GM19240 (cell line): ENCODE results near the gene NANOS2.
A peak's percentile ranks its signal among the peaks of the same experiment; 100 is the strongest.
"Not testable (repeated sequence)": the region's sequence is repeated elsewhere in the genome, so short reads cannot be mapped to it uniquely, and the experiment has no call there.

ENCODE experiments used
- DNase-seq: peaks from one replicate; pipeline ENCODE4 v3.0.0; 2011; ENCODE audit warnings: low spot score; ENCODE audit not compliant: insufficient read length

Gene NANOS2

DNA sequence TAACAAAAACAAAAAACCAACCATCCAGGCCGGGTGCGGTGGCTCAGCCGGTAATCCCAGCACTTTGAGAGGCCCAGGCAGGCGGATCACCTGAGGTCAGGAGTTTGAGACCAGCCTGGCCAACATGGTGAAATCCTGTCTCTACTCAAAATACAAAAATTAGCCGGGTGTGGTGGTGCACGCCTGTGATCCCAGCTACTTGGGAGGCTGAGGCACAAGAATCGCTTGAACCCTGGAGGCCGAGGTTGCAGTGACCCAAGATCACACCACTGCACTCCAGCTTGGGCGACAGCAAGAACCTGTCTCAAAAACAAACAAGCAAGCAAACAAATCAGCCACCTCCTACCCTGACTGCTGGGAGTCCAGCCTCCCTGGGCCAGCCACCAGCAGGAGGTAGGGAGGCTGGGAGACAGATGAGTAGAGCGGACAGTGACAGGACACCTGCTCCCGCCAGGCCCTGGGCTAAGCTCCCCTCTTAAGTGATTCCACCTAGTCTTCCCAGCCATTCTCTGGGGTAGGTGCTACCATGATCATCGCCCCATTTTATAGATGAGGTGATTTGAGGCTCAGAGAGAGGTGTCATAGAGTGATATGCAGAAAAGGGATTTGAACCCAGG, 18.5 kb downstream of the NANOS2 start:
- DNase-seq, result not testable (repeated sequence)

DNA sequence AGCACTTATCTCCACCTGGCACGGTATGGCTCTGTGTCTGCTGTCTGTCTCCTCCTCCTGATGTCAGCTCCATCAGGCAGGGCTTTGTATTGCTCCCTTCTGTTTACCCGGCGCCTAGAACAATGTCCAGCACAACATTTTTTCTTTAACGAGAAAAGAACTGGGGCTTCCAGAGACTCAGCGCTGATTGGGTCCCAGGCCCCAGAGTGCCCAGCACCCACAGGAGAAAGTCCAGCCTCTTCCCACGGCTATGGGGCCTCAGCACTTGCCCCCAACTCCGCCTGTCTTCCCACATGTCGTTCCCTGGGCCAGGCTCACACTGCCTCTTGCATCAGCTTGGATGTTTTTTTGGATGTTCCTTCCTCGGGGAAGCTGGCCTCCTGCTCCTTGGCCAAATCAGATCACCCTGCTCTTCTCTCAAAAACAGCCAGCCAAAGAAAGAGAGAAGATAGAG, 19.0 kb downstream of the NANOS2 start:
- DNase-seq, result no peak

DNA sequence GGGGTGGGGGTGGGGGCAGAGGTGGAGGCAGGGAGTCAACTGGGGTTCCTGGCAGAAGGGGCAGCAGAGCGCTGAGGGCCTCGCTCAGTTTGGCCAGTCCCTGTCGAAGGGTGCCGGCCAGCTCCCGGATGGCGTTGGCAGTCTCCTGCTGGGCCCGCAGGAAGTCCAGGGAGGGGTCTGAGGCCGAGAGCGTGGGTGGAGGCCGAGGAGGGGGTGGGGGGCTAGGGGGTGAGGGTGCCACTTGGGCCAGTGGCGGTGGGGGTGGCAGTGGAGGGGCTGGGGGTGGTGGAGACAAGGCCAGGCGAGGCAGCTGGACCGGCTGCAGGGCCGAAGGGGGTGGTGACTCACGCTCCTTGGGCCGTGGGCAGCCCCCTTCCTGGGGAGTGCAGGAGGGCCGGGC, 23.7 kb downstream of the NANOS2 start:
- no peak for DNase-seq

DNA sequence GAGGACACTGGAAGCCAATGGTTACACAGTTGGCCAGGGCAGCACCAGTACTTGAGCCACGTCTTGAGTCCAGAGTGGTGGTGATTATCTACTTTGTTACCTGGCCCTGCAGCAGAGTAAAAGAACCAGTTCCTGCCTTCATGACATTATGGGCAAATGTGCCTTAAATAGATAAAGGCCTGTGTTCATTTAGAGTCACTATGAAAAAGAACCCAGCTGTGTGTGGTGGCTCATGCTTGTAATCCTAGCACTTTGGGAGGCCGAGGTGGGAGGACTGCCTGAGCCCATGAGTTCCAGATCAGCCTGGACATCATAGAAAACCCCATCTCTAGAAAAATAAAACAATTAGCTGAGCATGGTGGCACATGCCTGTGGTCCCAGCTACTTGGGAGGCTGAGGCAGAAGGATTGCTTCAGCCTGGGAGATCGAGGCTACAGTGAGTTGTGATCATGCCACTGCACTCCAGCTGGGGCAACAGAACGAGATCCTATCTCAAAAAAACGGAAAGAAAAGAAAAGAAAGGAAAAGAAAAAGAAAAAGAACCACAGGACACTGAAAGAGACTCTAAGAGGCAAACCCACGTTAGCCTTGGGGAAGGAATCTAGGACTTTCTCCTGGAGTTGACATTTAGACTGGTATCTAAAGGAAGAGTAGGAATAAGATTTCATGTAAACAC, 25.2 kb downstream of the NANOS2 start:
- DNase-seq, result no peak

GRCh38 chr19:45887200-45887710, 27.3 kb downstream of the NANOS2 start:
- DNase-seq, result no peak

DNA sequence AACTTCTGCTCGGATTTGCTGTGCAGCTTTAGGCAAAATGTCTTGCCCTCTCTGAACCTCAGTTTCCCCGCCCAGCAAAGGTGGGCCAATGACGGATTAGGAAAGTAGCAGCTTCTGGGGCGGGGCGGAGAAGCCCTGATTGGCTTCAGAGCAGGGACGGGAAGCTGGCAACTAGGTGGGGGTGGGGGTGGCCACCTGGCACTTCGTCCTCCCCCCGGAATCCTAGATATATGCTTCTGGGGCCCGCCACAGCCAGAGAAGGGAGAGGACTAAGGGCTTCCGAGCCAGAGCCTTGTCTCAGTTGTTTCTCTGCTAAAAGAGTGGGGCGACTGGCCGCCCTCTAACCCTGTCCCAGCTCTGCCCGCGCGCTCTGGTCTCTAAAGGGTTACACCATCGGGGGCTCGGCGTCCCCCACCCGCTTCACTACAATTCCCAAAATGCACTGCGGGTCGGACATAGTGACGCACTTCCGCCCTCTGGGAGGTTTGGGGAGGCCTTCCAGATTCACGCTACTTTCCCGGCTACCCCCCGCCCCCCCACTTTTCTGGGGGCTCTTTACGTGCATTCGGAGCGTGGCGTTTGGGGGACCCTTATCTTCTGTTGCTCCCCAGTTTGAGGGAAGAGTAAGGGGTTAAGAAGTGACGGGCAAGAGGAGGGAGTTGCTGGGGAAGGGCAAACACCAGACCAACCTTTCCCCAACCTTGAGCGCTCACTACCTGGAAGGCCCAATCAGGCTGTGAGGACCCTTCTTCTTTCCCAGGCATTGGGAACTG, 28.0 kb downstream of the NANOS2 start:
- peak; percentile 96 for DNase-seq

DNA sequence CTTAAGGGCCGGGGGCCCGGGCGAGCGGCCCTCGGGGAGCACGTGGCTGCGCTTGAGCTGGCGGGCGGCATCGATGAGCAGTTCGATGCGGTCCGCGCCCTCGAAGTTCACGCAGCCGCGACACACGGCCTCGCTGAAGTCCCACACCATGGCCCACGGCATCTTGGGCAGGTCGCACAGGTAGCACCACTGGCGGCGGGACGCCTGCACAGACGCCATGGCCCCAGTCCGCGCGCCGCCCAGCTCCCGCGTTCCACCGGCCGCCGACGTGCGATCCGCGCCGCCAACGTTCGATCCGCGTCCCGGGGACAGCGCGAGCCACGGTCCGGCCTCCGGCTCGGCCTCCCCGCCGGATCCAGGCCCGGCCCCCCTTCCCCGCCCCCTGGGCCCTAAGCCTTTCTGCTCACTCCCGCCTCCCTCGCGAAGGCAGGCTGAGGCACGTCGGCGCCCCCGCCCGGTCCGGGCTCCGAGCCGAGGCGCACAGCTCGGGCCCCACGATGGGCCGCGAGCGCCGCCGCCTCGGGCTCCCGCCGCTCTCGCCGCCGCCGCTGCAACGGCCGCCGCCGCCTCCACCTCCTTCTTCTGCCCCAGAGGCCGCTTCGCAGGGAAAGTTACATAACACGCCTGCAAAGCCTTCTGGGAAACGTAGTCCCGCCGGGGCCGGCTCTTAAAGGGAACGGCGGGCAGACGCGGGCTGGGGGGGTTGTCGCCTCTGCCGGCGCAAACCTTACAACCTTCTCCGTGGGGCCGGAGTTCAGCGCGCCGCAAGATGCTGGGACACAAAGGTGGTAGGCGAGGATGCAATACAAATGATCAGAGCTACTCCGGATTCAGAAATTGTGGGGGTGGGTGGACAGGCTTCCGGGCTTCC, 28.8 kb downstream of the NANOS2 start, which contains the start of gene IRF2BP1:
Gene IRF2BP1, minus strand, starts transcription at position 586 of the 871 bp plus-strand sequence. Its CDS starts 367 bp downstream, at position 219.
- peak; percentile 88 for DNase-seq

DNA sequence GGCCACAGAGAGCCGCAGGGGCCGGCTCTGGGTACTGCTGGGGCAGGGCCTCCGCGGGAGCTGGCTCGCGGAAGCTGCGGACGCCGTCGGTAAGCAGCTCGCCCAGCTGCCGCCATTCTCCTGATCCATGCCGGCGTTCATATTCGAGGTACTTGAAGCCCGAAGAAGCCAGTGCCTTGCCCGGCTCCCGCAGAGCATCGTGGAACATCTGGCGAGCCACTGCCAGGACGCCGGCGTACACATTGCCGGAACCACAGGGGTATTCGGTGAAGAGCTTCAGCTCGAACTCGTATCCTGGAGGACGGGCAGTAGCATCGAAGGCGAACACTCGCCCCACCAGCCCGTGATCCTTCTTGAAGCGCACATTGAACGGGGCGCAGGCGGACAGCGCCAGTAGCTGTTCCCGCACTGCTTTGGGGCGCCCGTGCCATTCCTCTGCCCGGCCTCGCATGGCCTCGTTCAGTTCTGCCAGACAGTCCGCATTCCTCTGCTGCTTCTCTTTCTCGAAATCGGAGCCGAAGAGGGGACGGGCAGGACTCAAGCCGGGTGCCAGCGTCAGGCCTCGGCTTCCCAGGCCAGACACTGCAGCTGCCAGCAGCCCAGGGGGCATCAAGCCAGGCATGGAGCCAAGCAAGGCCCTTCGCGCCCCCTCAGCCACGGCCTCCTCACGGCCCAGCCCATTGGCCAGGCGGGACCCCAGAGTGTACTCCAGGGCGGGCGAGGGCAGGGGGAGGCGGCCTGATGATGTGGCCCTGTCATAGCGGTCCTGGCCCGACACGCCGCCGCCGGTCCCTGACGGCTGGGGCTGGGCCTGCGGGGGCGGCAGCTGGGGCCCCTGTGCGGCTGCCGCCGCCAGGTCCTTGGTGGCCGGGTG, 29.7 kb downstream of the NANOS2 start:
- DNase-seq, result no peak

GRCh38 chr19:45883881-45884681, 30.5 kb downstream of the NANOS2 start:
- DNase-seq, result no peak

GRCh38 chr19:45883586-45883880, 31.0 kb downstream of the NANOS2 start:
- no peak for DNase-seq

DNA sequence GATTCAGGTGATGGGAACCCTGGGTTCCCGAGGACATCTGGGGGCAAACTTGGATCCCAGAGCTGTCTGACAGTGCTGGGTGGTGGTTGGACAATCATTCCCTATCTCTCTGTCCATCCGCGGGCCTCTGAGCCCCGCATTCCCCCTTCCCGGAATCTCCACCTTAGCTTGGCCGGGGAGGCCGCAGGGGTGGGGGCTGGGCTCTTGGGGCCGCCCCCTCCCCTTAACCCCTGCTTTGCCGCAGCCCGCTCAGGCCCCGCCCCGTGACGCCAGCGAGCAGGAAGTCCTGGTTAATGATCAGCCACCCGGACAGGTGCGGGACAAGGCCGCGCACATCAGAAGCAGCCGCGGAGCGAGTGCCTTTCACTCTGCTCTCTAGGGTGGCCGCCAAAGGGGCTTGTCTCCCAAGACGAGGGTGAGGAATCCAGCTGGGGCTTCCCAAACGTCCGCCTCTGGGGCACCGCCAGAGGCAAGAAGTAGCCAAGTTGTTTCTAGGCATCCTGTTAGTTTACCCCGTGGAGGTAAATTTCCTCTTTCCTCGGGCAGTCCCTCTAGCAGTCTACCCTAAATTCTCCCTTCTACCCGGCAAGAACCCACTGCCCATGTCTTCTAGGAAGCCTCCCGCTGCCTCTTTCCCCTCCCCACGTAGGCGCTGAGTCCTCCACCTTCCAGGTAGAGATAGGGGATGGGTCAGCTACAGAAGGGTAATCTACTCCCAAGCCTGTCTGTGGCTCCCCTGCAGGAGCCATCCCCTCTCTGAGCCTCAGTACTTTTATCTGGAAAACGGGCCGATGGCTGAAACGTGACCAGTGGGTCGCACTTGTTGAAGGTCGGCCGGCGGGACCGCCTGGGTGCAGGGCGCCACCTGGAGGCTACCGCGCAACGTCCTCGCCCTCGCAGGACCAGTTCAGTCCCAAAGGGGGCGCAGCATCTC, 31.7 kb downstream of the NANOS2 start:
- DNase-seq, result peak; percentile 70

- no peak for DNase-seq
Measured at GRCh38 chr19:45881909-45882528, 32.6 kb downstream of the NANOS2 start.

DNA sequence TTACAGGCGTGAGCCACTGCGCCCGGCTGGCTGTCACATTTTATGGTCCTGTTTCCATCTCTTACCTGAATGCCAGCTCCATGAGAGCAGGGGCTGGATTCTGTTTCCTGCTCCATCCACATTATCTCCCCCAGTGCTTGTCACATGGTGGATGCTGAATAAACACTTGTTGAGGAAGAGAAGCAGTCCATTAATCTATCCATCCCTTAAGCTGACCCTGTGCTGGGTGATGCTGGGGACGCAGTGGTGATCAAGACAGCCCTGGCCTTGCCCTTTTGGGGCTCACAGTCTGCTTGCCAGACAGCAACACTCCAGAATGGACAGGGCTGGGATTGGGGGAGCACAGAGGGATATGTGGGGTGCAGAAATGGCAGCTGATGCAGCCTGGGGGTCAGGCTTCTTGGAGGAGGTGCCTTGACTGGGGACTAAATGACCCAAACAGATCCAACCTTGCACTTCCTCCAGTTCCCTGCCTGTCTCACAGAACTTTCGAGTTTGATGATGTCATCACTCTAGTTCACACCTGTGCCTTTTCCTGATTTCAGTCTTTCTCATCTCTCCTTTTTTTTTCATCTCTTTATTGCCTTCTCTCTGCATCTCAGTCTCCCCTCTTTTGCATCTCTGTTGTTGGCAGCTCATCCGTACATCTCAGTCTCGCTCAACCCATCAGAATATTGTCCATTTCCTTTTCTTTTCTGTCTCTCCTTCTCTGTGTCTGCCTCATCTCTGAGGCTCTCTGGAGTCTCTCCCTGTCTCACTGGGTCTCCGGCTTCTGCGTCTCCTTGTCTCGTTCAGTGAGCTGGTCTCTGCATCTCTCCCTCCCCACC, 33.3 kb downstream of the NANOS2 start:
- no peak for DNase-seq

DNA sequence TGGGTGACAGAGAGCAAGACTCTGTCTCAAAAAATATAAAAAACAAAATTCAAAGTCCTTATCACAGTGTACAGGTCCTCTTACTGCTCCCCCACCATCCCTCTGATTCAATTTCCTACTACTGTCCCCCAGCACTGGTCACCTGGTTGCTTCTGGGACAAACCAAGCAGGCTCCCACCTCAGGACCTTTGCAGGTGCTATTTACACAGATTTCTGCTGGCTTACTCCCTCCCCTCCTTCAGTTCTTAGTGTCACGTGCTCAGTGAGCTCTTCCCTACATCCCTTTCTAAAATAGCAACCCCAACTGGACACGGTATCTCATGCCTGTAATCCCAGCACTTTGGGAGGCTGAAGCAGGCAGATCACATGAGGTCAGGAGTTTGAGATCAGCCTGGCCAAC, 34.6 kb downstream of the NANOS2 start:
- no peak for DNase-seq

DNA sequence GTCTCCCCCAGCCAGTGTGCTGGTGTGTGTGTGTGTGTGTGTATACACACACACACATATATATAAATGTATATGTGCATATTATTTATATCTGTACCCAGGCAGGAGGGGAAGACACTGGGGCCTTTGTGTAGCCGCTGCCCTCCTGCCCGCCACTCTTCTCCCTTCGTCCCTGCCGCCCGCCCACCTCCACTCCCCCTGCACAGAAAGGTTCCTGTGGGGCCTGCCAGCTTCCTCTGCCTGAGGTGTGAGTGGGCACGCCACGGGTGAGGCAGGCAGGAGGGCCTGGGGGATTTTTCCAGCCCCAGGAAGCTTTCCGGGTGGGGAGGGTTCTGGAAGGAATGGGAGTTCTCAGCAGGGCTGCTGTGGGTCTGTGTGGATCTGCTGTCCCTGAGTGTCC, 35.5 kb downstream of the NANOS2 start:
- DNase-seq, result no peak

- DNase-seq, result no peak
Measured at GRCh38 chr19:45878043-45878794, 36.4 kb downstream of the NANOS2 start.
